OCI-LY3 (cell line): Measurements from ENCODE around the gene TFAP2A.

ENCODE experiments used
- H2AFZ ChIP-seq: fragments of 200-600, 300-600 bp; shearing (Covaris generic); 2 replicates; pipeline ENCODE4 v1.6.0; 2014; ENCODE audit warnings: antibody characterized with exemption, low read depth, low read length
- H3K27ac ChIP-seq: fragments of 200-600, 300-600 bp; sonication (generic); 2 replicates; pipeline ENCODE4 v1.5.1; 2014; ENCODE audit warnings: mild to moderate bottlenecking, low read length, moderate library complexity, mixed read lengths
- H3K27me3 ChIP-seq: fragments of 200-600, 300-600 bp; sonication (generic); 2 replicates; pipeline ENCODE4 v1.6.1; 2014; ENCODE audit warnings: low read depth, low read length, mixed read lengths
- H3K36me3 ChIP-seq: fragments of 200-600, 300-600 bp; sonication (generic); replicated peaks from 2 replicates; pipeline ENCODE3; 2014; ENCODE audit warnings: low read depth, low read length, mixed read lengths
- H3K4me1 ChIP-seq: fragments of 300-600, 200-600 bp; sonication (generic); 2 replicates; pipeline ENCODE4 v1.6.1; 2014; ENCODE audit warnings: low read length, mixed read lengths
- H3K4me2 ChIP-seq: fragments of 200-600, 300-600 bp; sonication (generic); 2 replicates; pipeline ENCODE4 v1.6.1; 2014; ENCODE audit warnings: low read length, mixed read lengths
- H3K4me3 ChIP-seq: fragments of 300-600, 200-600 bp; sonication (generic); 2 replicates; pipeline ENCODE4 v1.5.1; 2014; ENCODE audit warnings: antibody characterized with exemption, mild to moderate bottlenecking, low read length, moderate library complexity
- H3K79me2 ChIP-seq: fragments of 300-600, 200-600 bp; shearing (Covaris generic); 2 replicates; pipeline ENCODE4 v1.6.1; 2014; ENCODE audit warnings: mild to moderate bottlenecking, low read length, mixed read lengths
- H3K9ac ChIP-seq: fragments of 300-600, 200-600 bp; shearing (Covaris generic); 2 replicates; pipeline ENCODE4 v1.6.0; 2014; ENCODE audit warnings: mild to moderate bottlenecking, low read length, moderate library complexity
- H3K9me3 ChIP-seq: fragments of 200-600, 300-600 bp; shearing (Covaris generic); 2 replicates; pipeline ENCODE4 v1.6.1; 2014; ENCODE audit warnings: low read length, mixed read lengths; ENCODE audit not compliant: insufficient read depth
- H4K20me1 ChIP-seq: fragments of 200-600, 300-600 bp; sonication (generic); 2 replicates; pipeline ENCODE4 v1.6.1; 2016; ENCODE audit warnings: low read length, mixed read lengths; ENCODE audit not compliant: insufficient read depth
- EZH2phosphoT487 ChIP-seq: fragments of 200-600 bp; shearing (Covaris generic); IDR thresholded peaks from 2 replicates; pipeline ENCODE4 v1.6.1; 2018; ENCODE audit warnings: antibody characterized with exemption, mixed run types, low read depth
- TF ChIP-seq, protein P1 (sequence below): fragments of 200-600, 300-600 bp; sonication (generic); IDR thresholded peaks from 2 replicates; pipeline ENCODE4 v1.5.1; 2014; ENCODE audit warnings: antibody characterized with exemption, low read length, low read depth

Gene TFAP2A

DNA sequence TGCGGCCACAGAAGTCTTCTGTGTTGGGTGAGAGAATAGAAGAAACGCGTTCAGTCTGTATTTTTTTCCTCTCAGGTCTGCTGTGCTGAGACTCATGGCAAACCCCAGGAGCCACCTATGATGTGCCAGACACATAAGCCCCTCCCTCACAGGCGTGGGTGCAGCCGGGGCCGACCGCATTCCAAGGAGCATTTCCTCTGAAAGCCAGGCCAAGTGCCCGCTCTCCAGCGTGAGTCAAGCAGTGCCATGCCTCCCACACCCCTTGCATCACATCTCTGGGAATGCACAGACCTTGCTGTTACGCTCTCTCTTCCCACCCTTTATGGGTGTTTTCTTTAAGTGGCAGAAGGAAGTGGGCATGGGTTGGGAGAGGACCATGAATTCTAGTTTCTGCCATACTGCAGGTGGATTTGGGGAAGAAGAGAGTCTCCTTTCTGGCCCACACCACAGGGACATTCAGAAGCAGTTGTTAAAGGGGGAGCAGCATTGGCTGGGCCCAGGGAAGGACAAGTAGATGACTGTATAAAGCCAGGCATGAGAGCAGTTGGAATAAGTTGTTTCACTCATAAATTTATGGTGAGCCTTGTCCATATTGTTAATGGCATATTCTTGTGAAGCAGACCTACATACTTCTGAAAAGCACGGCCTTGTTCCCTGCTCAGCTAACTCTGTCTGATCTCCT is 37.1 kb upstream of the TFAP2A start:
- Histone ChIP-seq H3K4me3 (no peak overlapping the region), H4K20me1 (no peaks in the 10 kb centered on the region), H3K79me2 (no peaks in the 10 kb centered on the region), H3K4me1 (no peaks in the 10 kb centered on the region), H3K9ac (no peak overlapping the region), H3K27ac (no peak overlapping the region), H2AFZ (no peak overlapping the region), H3K27me3 (no peaks in the 10 kb centered on the region), H3K9me3 (no peaks in the 10 kb centered on the region), H3K4me2 (no peak overlapping the region), H3K36me3 (no peaks in the 10 kb centered on the region)
- no peak for TF ChIP-seq EZH2phosphoT487
- TF ChIP-seq, protein P1, sequence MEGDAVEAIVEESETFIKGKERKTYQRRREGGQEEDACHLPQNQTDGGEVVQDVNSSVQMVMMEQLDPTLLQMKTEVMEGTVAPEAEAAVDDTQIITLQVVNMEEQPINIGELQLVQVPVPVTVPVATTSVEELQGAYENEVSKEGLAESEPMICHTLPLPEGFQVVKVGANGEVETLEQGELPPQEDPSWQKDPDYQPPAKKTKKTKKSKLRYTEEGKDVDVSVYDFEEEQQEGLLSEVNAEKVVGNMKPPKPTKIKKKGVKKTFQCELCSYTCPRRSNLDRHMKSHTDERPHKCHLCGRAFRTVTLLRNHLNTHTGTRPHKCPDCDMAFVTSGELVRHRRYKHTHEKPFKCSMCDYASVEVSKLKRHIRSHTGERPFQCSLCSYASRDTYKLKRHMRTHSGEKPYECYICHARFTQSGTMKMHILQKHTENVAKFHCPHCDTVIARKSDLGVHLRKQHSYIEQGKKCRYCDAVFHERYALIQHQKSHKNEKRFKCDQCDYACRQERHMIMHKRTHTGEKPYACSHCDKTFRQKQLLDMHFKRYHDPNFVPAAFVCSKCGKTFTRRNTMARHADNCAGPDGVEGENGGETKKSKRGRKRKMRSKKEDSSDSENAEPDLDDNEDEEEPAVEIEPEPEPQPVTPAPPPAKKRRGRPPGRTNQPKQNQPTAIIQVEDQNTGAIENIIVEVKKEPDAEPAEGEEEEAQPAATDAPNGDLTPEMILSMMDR: no peak

DNA sequence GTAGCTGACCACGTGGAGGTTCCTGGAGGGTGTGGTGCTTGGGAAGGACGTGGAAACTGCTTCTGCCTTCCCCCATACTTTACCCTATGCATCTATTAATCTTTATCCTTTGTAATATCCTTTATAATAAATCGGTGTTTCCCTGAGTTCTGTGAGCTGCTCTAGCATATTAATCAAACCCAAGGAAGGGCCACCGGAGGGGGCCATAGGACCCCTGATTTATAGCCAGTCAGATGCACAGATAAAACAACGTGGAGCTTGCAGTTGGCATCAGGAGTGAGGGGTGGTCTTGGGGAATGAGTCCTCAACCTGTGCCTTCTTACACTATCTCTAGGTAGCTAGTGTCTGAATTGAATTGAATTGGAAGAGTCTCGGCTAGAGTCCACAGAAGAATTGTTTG is 36.5 kb upstream of the TFAP2A start:
- no peaks in the 10 kb centered on the region for H3K9me3 ChIP-seq

DNA sequence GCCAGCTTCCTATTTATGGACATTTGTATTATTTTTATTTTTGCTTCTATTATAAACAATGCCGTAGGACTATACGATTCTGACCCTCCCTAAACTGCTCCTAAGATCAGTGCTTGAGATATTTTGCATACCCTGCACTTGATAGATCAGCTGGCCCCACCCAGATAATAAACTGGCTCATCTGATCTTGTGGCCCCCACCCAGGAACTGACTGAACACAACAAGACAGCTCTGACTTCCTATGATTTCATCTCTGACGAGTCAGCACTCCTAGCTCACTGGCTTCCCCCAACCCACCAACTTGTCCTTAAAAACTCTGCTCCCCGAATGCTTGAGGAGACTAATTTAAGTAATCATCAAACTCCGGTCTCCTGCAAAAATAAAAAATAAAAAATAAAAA is 34.9 kb upstream of the TFAP2A start:
- TF ChIP-seq EZH2phosphoT487: no peak
- TF ChIP-seq, protein P1: no peak
- H2AFZ ChIP-seq: no peak overlapping the region

More for the DNA sequence above, 36.5 kb upstream of the TFAP2A start:
- no peaks in the 10 kb centered on the region for H4K20me1 ChIP-seq
- no peak overlapping the region for H3K27ac ChIP-seq
- TF ChIP-seq EZH2phosphoT487: no peak
- TF ChIP-seq, protein P1: no peak
- no peaks in the 10 kb centered on the region for H3K27me3 ChIP-seq
- H3K4me3 ChIP-seq: no peak overlapping the region
- no peak overlapping the region for H3K9ac ChIP-seq
- H3K79me2 ChIP-seq: no peaks in the 10 kb centered on the region
- no peaks in the 10 kb centered on the region for H3K36me3 ChIP-seq
- H2AFZ ChIP-seq: no peak overlapping the region
- no peak overlapping the region for H3K4me2 ChIP-seq
- H3K4me1 ChIP-seq: no peaks in the 10 kb centered on the region

DNA sequence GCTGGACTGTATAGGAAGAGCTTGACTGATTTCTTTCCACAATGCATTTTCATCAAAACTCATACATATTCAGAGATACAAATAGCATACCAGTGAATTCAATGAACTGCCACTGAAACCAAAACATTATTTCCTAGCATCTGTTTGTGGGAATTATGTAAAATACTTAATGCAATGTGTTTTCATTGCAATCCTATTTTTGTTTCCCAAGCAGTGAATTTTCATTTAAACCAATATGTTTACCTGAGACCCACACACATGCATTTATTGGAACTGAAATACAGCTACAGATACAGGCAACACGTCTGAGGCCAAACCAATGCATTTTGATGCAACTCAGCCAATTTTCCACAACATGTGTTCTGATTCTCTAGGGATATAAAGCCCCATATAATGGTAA is 33.2 kb upstream of the TFAP2A start:
- Histone ChIP-seq H3K36me3 (no peaks in the 10 kb centered on the region), H3K4me2 (no peak overlapping the region), H2AFZ (no peak overlapping the region), H3K79me2 (no peaks in the 10 kb centered on the region), H3K9ac (no peak overlapping the region), H3K4me1 (no peaks in the 10 kb centered on the region), H3K27ac (no peak overlapping the region), H3K27me3 (no peaks in the 10 kb centered on the region), H4K20me1 (no peaks in the 10 kb centered on the region), H3K4me3 (no peak overlapping the region), H3K9me3 (no peaks in the 10 kb centered on the region)
- no peak for TF ChIP-seq EZH2phosphoT487
- TF ChIP-seq, protein P1: no peak

More for the DNA sequence above, 34.9 kb upstream of the TFAP2A start:
- H3K4me2 ChIP-seq: no peak overlapping the region
- H3K36me3 ChIP-seq: no peaks in the 10 kb centered on the region
- no peak overlapping the region for H3K9ac ChIP-seq
- no peaks in the 10 kb centered on the region for H3K9me3 ChIP-seq
- no peaks in the 10 kb centered on the region for H3K27me3 ChIP-seq
- no peaks in the 10 kb centered on the region for H3K4me1 ChIP-seq
- H3K27ac ChIP-seq: no peak overlapping the region
- no peaks in the 10 kb centered on the region for H3K79me2 ChIP-seq
- H3K4me3 ChIP-seq: no peak overlapping the region
- H4K20me1 ChIP-seq: no peaks in the 10 kb centered on the region
